ENCODE measurements around the gene TSPO. TPM values are rescaled to one million over a fixed set of nuclear protein-coding genes. Genes with fewer than 3 reads are reported as not detected.
A peak's percentile ranks its signal among the peaks of the same experiment; 100 is the strongest.

TSPO gene
- polyA plus RNA-seq, 1 donor from 2014 or later = 125 TPM

DNA sequence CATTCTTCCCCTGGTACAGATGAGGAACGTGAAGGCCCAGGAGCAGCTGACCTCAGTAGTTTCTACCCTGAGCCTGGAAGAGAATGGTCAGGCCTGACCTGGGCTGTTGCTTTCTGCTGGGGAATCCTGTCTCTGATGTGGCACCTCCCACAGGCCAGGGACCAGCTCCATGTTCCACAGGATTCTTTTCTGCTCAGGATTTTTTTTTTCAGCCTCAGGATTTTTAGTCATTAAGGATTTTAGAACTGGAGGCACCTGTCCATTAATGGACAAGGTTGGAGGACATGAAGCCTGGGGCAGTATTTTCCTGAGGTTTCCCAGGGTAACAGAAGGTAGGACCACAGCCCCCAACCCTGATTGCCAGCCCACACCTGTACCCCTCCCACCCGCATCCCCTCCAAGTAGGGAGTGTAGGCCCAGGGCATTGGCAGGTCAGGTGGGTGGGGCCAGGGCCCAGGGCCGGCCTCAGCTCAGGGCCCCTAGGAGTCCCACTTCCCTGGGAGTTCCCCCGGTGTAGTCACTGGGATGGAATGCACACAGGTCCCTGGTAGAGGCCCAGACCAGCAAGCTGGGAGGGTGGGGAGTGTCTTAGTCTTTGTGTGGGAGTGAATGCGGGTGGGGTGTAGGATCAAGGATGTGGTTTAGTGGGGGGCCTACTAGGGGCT, 24.7 kb upstream of the TSPO start:
- Mint-ChIP-seq H3K27me3 (peaks cover 16% of the 10 kb centered on the region), H3K27ac (no peak overlapping the region), H3K4me3 (no peak overlapping the region), H3K9me3 (no peaks in the 10 kb centered on the region), H3K4me1 (peaks cover 17 to 22% (median 18%) of the 10 kb centered on the region in 3 donors), H3K36me3 (peaks cover 2% of the 10 kb centered on the region)

DNA sequence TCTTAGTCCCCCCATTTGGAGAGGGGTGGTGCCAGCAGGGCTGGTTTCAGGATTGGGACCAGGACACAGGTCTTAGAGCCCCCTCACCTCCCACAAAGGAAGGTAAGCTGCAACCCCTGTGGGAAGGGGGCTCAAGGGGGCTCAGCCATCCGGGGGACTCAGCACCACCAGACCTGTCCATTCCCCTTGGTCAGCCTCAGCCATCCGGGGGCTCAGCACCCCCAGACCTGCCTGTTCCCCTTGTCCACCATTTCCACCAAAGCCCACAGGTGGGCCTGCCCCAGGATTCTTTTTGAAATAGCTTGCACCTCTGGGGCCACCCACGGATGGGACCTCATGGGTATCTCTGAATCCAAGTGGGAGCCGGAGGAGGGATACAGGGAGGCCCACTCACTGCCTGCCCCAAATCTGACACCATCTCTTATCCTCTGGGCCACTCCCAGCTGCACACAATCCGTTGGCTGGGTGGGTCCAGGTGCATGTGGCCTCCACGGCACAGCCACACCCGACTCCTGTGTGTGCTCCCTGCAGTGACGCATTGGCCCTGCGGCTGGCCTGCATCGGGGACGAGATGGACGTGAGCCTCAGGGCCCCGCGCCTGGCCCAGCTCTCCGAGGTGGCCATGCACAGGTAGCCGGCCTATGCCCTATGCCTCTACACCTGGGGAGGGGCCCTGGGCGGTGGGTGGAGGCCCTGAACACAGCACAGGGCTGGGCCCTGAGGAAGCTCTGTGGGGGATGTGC, 24.0 kb upstream of the TSPO start:
- peaks cover 11 to 17% (median 13%) of the 10 kb centered on the region in 3 donors for H3K4me1 Mint-ChIP-seq
- H3K36me3 Mint-ChIP-seq = peaks cover 2% of the 10 kb centered on the region
- no peak overlapping the region for H3K4me3 Mint-ChIP-seq
- no peaks in the 10 kb centered on the region for H3K9me3 Mint-ChIP-seq
- H3K27ac Mint-ChIP-seq = peak overlapping the region in 1 of 3 donors; percentile 63
- peaks cover 10% of the 10 kb centered on the region for H3K27me3 Mint-ChIP-seq

DNA sequence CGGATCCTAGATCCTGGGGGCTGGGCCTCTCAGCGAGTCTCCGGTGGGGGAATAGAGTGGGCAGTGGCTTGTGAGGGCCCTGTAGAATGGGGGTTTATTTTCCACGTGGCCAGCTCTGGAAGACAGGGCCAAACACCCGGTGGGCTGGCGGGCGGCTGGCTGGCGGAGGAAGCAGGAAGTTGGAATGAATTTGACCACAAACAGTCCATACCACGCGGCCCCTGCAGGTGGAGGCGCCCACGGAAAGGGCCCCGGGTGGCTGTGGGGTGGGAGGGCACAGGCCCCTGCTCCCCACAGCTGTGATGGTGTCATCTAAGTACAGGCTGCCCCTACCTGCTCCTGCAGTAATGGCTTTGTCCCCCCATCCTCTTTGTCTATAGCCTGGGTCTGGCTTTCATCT, 23.2 kb upstream of the TSPO start:
- Mint-ChIP-seq H3K9me3 (no peaks in the 10 kb centered on the region), H3K4me3 (peak overlapping the region in 2 of 4 donors; percentile 55 to 81), H3K27ac (no peak overlapping the region), H3K4me1 (peaks cover 9 to 12% (median 11%) of the 10 kb centered on the region in 3 donors), H3K27me3 (peaks cover 8% of the 10 kb centered on the region), H3K36me3 (peaks cover 2% of the 10 kb centered on the region)

DNA sequence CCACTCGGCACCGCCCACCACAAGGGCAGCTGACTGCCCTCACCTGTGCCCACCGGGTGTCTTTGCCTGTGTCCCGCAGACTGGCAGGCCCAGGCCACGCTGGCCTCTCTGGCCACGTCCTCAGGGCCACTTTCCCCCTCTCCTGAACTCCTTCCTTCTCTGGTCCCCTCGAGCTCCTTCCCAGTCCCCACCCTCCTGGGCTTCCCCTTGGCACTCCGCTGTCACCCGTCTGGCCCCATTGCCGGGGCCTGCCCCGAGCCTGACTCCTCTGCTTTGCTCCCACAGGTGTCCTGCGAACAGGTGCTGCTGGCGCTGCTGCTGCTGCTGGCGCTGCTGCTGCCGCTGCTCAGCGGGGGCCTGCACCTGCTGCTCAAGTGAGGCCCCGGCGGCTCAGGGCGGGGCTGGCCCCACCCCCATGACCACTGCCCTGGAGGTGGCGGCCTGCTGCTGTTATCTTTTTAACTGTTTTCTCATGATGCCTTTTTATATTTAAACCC, 22.4 kb upstream of the TSPO start:
- H3K27me3 Mint-ChIP-seq = peaks cover 8% of the 10 kb centered on the region
- H3K9me3 Mint-ChIP-seq = no peaks in the 10 kb centered on the region
- peaks cover 9 to 12% (median 11%) of the 10 kb centered on the region in 3 donors for H3K4me1 Mint-ChIP-seq
- H3K36me3 Mint-ChIP-seq = peaks cover 2% of the 10 kb centered on the region
- H3K27ac Mint-ChIP-seq = no peak overlapping the region
- H3K4me3 Mint-ChIP-seq = peak overlapping the region in 2 of 4 donors; percentile 12 to 80

DNA sequence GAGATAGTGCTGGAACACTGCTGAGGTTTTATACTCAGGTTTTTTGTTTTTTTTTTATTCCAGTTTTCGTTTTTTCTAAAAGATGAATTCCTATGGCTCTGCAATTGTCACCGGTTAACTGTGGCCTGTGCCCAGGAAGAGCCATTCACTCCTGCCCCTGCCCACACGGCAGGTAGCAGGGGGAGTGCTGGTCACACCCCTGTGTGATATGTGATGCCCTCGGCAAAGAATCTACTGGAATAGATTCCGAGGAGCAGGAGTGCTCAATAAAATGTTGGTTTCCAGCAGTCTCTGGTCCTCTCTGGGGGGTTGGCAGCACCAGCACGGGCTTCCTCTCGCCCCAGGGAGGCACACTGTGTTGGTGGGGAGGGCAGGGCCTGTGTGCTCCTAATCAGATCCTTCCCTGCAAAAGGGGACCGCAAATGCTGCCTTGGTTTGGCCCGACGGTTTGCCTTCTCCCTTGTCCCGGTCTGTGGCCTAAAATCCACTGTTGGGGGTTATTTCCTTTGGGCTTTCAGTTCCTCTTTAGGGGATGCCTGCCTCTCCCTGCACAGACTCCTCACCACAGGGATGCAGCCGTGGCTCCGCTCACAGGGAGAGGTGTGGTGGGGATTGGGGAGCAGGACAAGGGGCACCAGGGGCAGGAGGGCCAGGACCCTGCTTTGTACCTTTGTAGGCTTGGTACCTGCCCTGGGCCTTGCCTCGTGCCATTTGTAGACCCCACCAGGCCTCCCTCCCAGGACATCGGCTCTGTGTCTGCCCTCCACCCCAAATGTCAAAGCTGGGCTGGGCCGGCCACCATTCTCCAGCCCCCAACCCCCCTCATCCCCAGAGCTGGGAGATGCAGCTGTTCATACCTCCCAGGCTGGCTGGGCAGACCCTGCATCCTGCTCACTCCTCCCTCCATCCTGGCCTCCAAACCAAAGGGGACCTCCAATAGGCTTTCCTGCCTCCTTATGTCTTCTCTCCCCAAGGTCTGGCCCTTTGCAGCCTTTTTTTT, 21.6 kb upstream of the TSPO start:
- Mint-ChIP-seq H3K4me3 (peak overlapping the region in 2 of 4 donors; percentile 63 to 80), H3K27me3 (peaks cover 8% of the 10 kb centered on the region), H3K4me1 (peaks cover 9 to 12% (median 11%) of the 10 kb centered on the region in 3 donors), H3K27ac (no peak overlapping the region), H3K36me3 (peaks cover 2% of the 10 kb centered on the region), H3K9me3 (no peaks in the 10 kb centered on the region)

DNA sequence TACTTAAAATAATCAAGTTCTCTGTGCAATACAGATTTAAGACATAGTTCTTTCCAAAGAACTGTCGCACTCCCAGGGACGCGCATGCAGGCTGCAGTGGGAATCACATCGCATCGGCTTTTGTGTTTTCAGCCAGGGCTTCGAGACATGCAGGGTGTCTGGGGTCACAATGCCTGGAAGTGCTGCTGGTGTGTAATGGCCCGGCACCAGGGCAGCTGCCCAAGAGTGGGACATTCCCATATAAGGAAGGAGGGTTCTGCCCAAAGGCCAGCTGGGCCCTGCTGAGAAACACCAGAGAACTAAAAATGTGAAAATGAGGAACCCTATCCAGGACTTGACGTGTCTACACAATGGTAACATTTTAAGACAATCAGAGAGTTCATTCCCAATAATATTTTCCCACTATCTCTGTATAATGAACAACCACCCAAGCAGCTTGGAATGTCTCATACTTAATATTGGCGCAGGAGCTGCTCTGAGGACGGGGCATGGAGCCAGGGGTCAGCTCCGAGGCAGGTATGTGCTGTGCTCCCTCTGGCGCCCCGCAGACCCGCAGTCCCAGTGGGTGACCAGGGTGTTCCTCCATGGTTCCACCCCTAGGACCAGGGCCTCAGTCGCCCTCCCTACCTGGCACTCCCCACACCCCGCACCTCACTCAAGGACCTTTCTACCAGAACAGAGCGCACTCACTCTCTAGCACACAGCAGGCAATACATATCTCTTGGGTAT, 19.4 kb upstream of the TSPO start:
- no peaks in the 10 kb centered on the region for H3K36me3 Mint-ChIP-seq
- H3K27me3 Mint-ChIP-seq = peaks cover 8% of the 10 kb centered on the region
- H3K4me1 Mint-ChIP-seq = peaks cover 9 to 16% (median 16%) of the 10 kb centered on the region in 3 donors
- H3K27ac Mint-ChIP-seq = no peak overlapping the region
- no peaks in the 10 kb centered on the region for H3K9me3 Mint-ChIP-seq
- H3K4me3 Mint-ChIP-seq = no peak overlapping the region

DNA sequence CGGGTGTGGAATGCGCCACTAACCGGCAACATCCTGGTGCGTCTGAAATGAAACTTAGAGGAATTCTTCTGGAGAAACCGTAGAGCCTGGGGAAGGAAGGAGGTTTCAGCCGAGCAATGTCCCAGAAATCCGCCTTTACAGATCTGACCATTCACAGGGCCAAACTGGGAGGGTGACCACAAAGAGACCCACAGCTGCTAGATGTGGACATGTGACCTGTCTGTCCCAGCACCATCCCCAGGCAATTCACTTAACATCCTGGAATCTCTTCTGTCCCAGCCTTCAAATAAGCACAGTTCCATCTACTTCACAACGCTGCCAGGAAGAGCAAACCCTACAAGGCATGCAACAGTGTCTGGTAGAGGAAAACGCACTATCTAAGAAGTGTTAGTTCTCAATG, 18.0 kb upstream of the TSPO start:
- Mint-ChIP-seq H3K36me3 (no peaks in the 10 kb centered on the region), H3K27me3 (peaks cover 8% of the 10 kb centered on the region), H3K9me3 (no peaks in the 10 kb centered on the region), H3K27ac (no peak overlapping the region), H3K4me1 (peaks cover 9 to 16% (median 15%) of the 10 kb centered on the region in 3 donors), H3K4me3 (no peak overlapping the region)

DNA sequence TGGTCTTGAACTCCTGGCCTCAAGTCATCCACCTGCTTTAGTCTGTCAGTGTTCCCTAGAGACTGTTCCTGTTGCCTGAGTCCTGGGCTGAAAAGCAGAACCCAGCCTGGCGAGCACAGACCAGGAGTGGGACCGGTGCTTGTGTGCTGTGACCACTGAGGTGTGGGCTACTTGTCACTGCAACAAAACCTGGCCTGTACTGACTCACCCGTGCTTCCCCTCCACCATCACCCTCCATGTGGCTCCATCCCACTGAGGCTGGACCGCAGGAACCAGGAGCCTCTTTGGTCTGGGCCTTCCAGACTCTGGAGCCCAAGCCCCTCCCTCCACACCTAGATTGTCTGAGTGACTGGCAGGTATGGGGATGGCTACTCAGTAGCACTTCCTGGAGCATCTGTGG, 16.8 kb upstream of the TSPO start:
- Mint-ChIP-seq H3K36me3 (no peaks in the 10 kb centered on the region), H3K4me1 (peaks cover 4 to 7% (median 6%) of the 10 kb centered on the region in 3 donors), H3K4me3 (no peak overlapping the region), H3K27ac (no peak overlapping the region), H3K27me3 (peaks cover 3% of the 10 kb centered on the region), H3K9me3 (no peaks in the 10 kb centered on the region)

DNA sequence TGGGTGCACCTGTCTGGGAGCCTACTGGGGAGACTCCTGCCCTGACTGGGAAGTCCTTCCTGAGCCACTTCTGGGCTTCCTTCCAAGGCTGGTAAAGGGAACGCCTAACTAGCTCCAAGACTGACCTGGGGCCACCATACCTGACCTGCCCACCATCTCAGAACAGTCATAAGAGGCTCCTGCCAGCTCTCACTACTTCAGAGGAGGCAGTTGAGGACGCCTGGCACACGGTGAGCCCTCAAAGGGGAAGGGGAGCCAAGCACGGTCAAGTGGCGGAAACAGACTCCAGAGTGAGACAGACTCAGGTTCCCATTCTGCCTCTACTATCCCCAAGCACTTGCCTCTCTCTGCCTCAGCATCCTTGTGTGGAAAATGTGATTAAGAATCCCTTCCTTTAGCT, 15.8 kb upstream of the TSPO start:
- Mint-ChIP-seq H3K27ac (no peak overlapping the region), H3K9me3 (no peaks in the 10 kb centered on the region), H3K4me1 (peaks cover 4 to 6% (median 5%) of the 10 kb centered on the region in 3 donors), H3K27me3 (no peaks in the 10 kb centered on the region), H3K4me3 (no peak overlapping the region), H3K36me3 (no peaks in the 10 kb centered on the region)

DNA sequence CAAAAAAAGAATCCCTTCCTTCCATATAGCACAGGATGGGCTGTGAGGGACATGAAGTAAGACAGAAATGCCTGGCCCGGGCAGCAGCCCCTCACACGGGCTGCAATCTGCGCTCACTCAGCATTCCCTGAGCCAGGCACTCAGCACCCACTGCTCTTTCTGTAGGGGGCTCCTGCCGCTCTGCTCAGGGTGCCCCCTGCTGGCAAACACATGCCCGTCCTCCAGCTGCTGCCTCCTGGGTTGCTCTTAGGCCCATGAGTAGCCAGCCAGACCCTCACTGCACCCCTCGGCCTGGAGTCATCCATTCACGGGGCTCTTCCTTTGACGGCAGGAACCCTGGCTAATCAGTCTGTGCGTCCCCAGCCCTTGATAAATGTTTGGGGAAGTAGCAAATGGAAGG, 15.1 kb upstream of the TSPO start:
- H3K27me3 Mint-ChIP-seq = no peaks in the 10 kb centered on the region
- no peaks in the 10 kb centered on the region for H3K9me3 Mint-ChIP-seq
- H3K4me3 Mint-ChIP-seq = peak overlapping the region in 1 of 4 donors; percentile 12
- no peaks in the 10 kb centered on the region for H3K36me3 Mint-ChIP-seq
- no peak overlapping the region for H3K27ac Mint-ChIP-seq
- H3K4me1 Mint-ChIP-seq = peaks cover 4 to 9% (median 8%) of the 10 kb centered on the region in 3 donors

DNA sequence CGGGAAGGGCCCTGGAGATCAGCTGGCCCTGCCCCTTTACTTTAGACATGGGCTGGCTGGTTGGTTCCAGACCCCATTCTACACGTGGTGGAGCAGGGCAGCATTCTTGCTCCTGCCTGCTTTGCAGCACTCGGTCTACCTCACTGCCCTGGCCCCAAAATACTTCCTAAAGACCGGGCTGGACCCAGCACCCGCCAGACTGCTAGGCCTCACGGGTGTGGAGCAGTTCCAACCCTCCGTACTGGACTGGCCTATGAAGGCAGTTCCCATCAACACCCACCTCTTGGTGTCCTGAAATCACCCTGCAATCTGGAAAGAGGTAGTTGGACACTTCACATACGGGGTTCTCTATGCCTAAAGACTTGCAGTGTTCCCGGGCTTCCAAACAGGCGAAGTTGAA, 14.6 kb upstream of the TSPO start:
- H3K36me3 Mint-ChIP-seq = no peaks in the 10 kb centered on the region
- H3K4me3 Mint-ChIP-seq = no peak overlapping the region

DNA sequence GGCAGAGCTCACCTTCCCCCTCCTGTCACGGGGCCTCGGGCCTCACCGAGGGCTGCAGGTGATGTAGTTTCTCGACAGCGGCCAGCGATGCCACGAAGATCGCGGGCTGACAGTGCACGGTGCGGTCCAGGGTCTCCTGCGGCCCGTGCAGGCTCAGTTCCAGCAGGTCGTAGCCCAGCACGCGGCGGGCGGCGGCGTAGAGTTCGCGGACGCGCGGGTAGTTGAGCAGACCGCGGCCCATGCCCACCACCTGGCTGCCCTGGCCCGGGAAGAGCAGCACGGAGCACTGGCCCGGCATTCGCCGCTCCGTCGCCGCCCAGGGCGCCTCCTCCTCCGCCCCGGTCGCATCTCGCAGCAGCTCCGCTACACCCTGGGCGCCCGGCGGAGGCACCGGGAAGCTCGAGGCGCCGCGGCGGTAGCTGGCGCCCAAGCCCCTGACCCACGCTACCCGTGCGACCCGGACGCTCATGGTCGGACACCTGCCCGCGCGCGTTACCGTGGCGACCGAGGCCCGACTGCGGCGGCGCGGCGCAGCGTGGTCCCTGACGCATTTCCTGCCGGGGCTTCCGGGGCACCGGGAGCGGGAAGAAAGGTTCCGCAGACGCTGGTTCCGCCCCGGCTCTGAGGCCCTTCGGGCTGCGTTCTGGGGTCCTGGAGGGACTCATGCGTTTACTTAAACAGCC, 8.3 kb upstream of the TSPO start, which contains the start of gene MCAT:
Gene MCAT (minus strand): TSS at position 519 of the 683 bp plus-strand sequence. CDS start 50 bp downstream, at position 469.
- peak within 1 kb of the TSS; percentile 86 to 95 (median 92) for H3K4me3 Mint-ChIP-seq
- no peaks in the 10 kb centered on the region for H3K27me3 Mint-ChIP-seq
- no peaks in the 10 kb centered on the region for H3K36me3 Mint-ChIP-seq

More for the DNA sequence above, 14.6 kb upstream of the TSPO start:
- peaks cover 4 to 9% (median 9%) of the 10 kb centered on the region in 3 donors for H3K4me1 Mint-ChIP-seq
- H3K9me3 Mint-ChIP-seq = no peaks in the 10 kb centered on the region
- no peak overlapping the region for H3K27ac Mint-ChIP-seq
- H3K27me3 Mint-ChIP-seq = no peaks in the 10 kb centered on the region

DNA sequence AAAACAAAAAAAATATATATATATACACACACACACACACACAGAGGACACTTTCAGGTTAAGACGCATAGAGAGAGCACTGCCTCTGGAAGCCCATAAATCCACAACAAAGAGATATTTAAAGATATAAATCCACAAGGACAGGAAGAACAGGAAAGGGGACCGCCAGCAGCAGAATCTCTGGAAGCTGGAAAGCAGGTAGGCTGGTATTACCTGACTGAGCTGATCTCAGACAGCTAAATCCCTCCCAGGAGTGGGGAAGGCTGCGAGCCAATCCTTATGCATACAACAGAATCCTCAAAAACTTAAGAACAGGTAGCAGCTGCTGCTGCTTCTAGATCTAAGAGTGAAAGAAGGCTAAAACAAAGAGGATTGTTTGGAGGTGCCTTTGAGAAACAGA, 6.4 kb upstream of the TSPO start:
- Mint-ChIP-seq H3K36me3 (no peaks in the 10 kb centered on the region), H3K4me1 (peaks cover 17 to 29% (median 26%) of the 10 kb centered on the region in 3 donors), H3K27ac (peak overlapping the region in 1 of 3 donors; percentile 27), H3K27me3 (no peaks in the 10 kb centered on the region), H3K9me3 (no peaks in the 10 kb centered on the region), H3K4me3 (peak overlapping the region in 2 of 4 donors; percentile 28 to 43)

More for the DNA sequence above, 8.3 kb upstream of the TSPO start, which contains the start of gene MCAT:
- Mint-ChIP-seq H3K4me1 (peaks cover 10 to 22% (median 18%) of the 10 kb centered on the region in 3 donors), H3K27ac (peak within 1 kb of the TSS; percentile 81 to 96 (median 96)), H3K9me3 (no peaks in the 10 kb centered on the region)

Measured in IgD-negative memory B cell (primary cell).